ENCODE results near the gene MYMX. TPM values are rescaled to one million over a fixed set of nuclear protein-coding genes. Genes with fewer than 3 reads are reported as not detected.

Gene MYMX
- total and polyA plus RNA-seq, 2 of the 13 experiments (the other 11 are each of a cell fraction or from before 2014, with no cell fraction given), result not detected

- no peak for TF ChIP-seq FOXP1 (IDR thresholded peaks at IDR 0.05)
- peak; percentile 38 for TF ChIP-seq FOXP1 (CRISPR knock-in tag; IDR thresholded peaks at IDR 0.05)
- TF ChIP-seq ZBTB7A (CRISPR knock-in tag; IDR thresholded peaks at IDR 0.05), result peak; percentile 60; the same call in 1 of the 2 replicates
- peak; percentile 10; the same call in 1 of the 2 replicates for TF ChIP-seq ARID3A (IDR thresholded peaks at IDR 0.05; ENCODE audit: low read depth, low read length)
- peak; percentile 79; the same call in 1 of the 2 replicates for TF ChIP-seq KLF12 (CRISPR knock-in tag; IDR thresholded peaks at IDR 0.05; ENCODE audit: borderline replicate concordance)
- TF ChIP-seq REST (IDR thresholded peaks at IDR 0.05; ENCODE audit: borderline replicate concordance in 1 of 2, low read depth in 1 of 2, low read length in 2 of 2), result peak in 1 of 2 experiments; percentile 87; a peak in 2 of 4 replicates
- TF ChIP-seq ZFAT (CRISPR knock-in tag; conservative IDR thresholded peaks at IDR 0.05), result peak; percentile 86
- TF ChIP-seq ZNF576 (CRISPR knock-in tag; IDR thresholded peaks at IDR 0.05), result no peak
- peak; percentile 48; the same call in 1 of the 2 replicates for TF ChIP-seq SIX4 (CRISPR knock-in tag; IDR thresholded peaks at IDR 0.05)
- no peak for TF ChIP-seq ZNF543 (CRISPR knock-in tag; IDR thresholded peaks at IDR 0.05)
- 0 out of 2 replicates have a peak, but pooled peaks have one; percentile 74 for TF ChIP-seq ZBTB44 (CRISPR knock-in tag; IDR thresholded peaks at IDR 0.05)
- peak; percentile 46 for TF ChIP-seq ZNF350 (CRISPR knock-in tag; IDR thresholded peaks at IDR 0.05; ENCODE audit: borderline replicate concordance, low read depth)
- TF ChIP-seq ZNF230 (CRISPR knock-in tag; IDR thresholded peaks at IDR 0.05), result 0 out of 2 replicates have a peak, but pooled peaks have one; percentile 59
- TF ChIP-seq ZNF652 (CRISPR knock-in tag; IDR thresholded peaks at IDR 0.05; ENCODE audit: borderline replicate concordance, low read depth), result peak; percentile 57
- peak; percentile 22 for TF ChIP-seq IRF9 (CRISPR knock-in tag; IDR thresholded peaks at IDR 0.05; ENCODE audit: borderline replicate concordance)
- TF ChIP-seq HNRNPUL1 (IDR thresholded peaks at IDR 0.05; ENCODE audit: low read depth, low read length), result no peak
- TF ChIP-seq PHF8 (CRISPR knock-in tag; IDR thresholded peaks at IDR 0.05), result peak; percentile 79
- TF ChIP-seq ZFY (CRISPR knock-in tag; IDR thresholded peaks at IDR 0.05), result peak; percentile 57; the same call in 1 of the 2 replicates
- no peak for TF ChIP-seq GPBP1L1 (CRISPR knock-in tag; IDR thresholded peaks at IDR 0.05)
- no peak for TF ChIP-seq PRPF4 (IDR thresholded peaks at IDR 0.05; ENCODE audit: low read depth, low read length, poor library complexity, severe bottlenecking)
These were observed 30.1 kb downstream of the MYMX start, which contains the start of gene HSP90AB1 (continued) for GRCh38 chr6:44246663-44247337.
